WTC11 (cell line): Measurements from ENCODE around the gene ARPC1B. TPM values are rescaled to one million over a fixed set of nuclear protein-coding genes. Genes with fewer than 3 reads are reported as not detected.
"Not testable (repeated sequence)": the region's sequence is repeated elsewhere in the genome, so short reads cannot be mapped to it uniquely, and the experiment has no call there.

Experiments
- ATAC-seq: fragments of 200-7000 bp; cut with Tn5 transposase; 2 replicates; pipeline ENCODE4 v1.10.0; 2021; ENCODE audit warnings: mild to moderate bottlenecking, moderate library complexity
- CTCF ChIA-PET: fragments of 300-600 bp; sonication (Branson Sonifier 250); formaldehyde crosslinking; loops from one replicate; lab custom pipeline; 2021; ENCODE audit warnings: antibody characterized with exemption; lab: Charles Lee
- POLR2A ChIA-PET: fragments of 350-600 bp; sonication (Branson Sonifier 250); formaldehyde crosslinking; loops from one replicate; lab custom pipeline; 2021; ENCODE audit warnings: antibody characterized with exemption; lab: Charles Lee
- DNase-seq: peaks from one replicate; pipeline ENCODE4 v3.0.0; 2021; ENCODE audit warnings: low spot score
- H3K27ac Mint-ChIP-seq: 2 replicates; pipeline ENCODE4 v1.8.0; 2021; ENCODE audit warnings: mixed read lengths
- H3K27me3 Mint-ChIP-seq: 2 replicates; pipeline ENCODE4 v1.8.0; 2021; ENCODE audit warnings: low read depth, mild to moderate bottlenecking, moderate library complexity, mixed read lengths
- H3K36me3 Mint-ChIP-seq: 2 replicates; pipeline ENCODE4 v1.8.0; 2021; ENCODE audit warnings: mixed read lengths
- H3K4me1 Mint-ChIP-seq: 2 replicates; pipeline ENCODE4 v1.8.0; 2022; ENCODE audit warnings: mixed read lengths
- H3K4me3 Mint-ChIP-seq: 2 replicates; pipeline ENCODE4 v1.8.0; 2021; ENCODE audit warnings: mild to moderate bottlenecking, moderate library complexity, mixed read lengths
- H3K9me3 Mint-ChIP-seq: 2 replicates; pipeline ENCODE4 v1.8.0; 2021; ENCODE audit warnings: mixed read lengths
- ATF1 ChIP-seq: sonication (generic); formaldehyde crosslinking; IDR thresholded peaks from 2 replicates; pipeline ENCODE4 v1.8.1; 2023; ENCODE audit warnings: mild to moderate bottlenecking, moderate library complexity, missing genetic modification reagents
- ATF2 ChIP-seq: sonication (generic); formaldehyde crosslinking; IDR thresholded peaks from 2 replicates; pipeline ENCODE4 v1.8.1; 2022; ENCODE audit warnings: low read depth, missing genetic modification reagents, borderline replicate concordance
- FOXJ3 ChIP-seq: sonication (generic); formaldehyde crosslinking; IDR thresholded peaks from 2 replicates; pipeline ENCODE4 v1.9.0; 2021; ENCODE audit warnings: missing genetic modification reagents, mild to moderate bottlenecking, borderline replicate concordance
- IRF2 ChIP-seq: sonication (generic); formaldehyde crosslinking; IDR thresholded peaks from 2 replicates; pipeline ENCODE4 v1.8.0; 2022; ENCODE audit warnings: low read depth, missing genetic modification reagents, borderline replicate concordance
- JAZF1 ChIP-seq: fragments of 250-450 bp; sonication (Bioruptor Pico); IDR thresholded peaks from 2 replicates; pipeline ENCODE4 v1.9.0; 2021; ENCODE audit warnings: moderate library complexity, mild to moderate bottlenecking, inconsistent platforms
- MYBL2 ChIP-seq: sonication (generic); formaldehyde crosslinking; IDR thresholded peaks from 2 replicates; pipeline ENCODE4 v1.8.1; 2023; ENCODE audit warnings: mild to moderate bottlenecking, moderate library complexity, missing genetic modification reagents
- NFATC4 ChIP-seq: fragments of 250-450 bp; sonication (Bioruptor Pico); IDR thresholded peaks from 2 replicates; pipeline ENCODE4 v1.9.0; 2021; ENCODE audit warnings: mild to moderate bottlenecking
- NFE2L1 ChIP-seq: sonication (generic); formaldehyde crosslinking; IDR thresholded peaks from 2 replicates; pipeline ENCODE4 v1.8.1; 2023; ENCODE audit warnings: missing genetic modification reagents
- NR1H2 ChIP-seq: sonication (generic); formaldehyde crosslinking; IDR thresholded peaks from 2 replicates; pipeline ENCODE4 v1.9.0; 2021; ENCODE audit warnings: mild to moderate bottlenecking, moderate library complexity, missing genetic modification reagents
- SMAD3 ChIP-seq: sonication (generic); formaldehyde crosslinking; IDR thresholded peaks from 2 replicates; pipeline ENCODE4 v1.8.0; 2022; ENCODE audit warnings: missing genetic modification reagents, mild to moderate bottlenecking, borderline replicate concordance
- SMAD4 ChIP-seq: sonication (generic); formaldehyde crosslinking; IDR thresholded peaks from 2 replicates; pipeline ENCODE4 v1.8.0; 2022; ENCODE audit warnings: mild to moderate bottlenecking, missing genetic modification reagents
- TEAD4 ChIP-seq: sonication (generic); formaldehyde crosslinking; IDR thresholded peaks from 2 replicates; pipeline ENCODE4 v1.8.0; 2022; ENCODE audit warnings: mild to moderate bottlenecking, missing genetic modification reagents
- ZNF263 ChIP-seq: sonication (generic); formaldehyde crosslinking; IDR thresholded peaks from 2 replicates; pipeline ENCODE4 v1.8.1; 2022; ENCODE audit warnings: low read depth, mild to moderate bottlenecking, moderate library complexity, missing genetic modification reagents
- ZNF416 ChIP-seq: fragments of 250-450 bp; sonication (Bioruptor Pico); IDR thresholded peaks from 2 replicates; pipeline ENCODE4 v1.9.0; 2021; ENCODE audit warnings: mild to moderate bottlenecking, inconsistent platforms
- ZNF532 ChIP-seq: fragments of 250-450 bp; sonication (Bioruptor Pico); IDR thresholded peaks from 2 replicates; pipeline ENCODE4 v1.9.0; 2021; ENCODE audit warnings: mild to moderate bottlenecking, borderline replicate concordance
- total RNA-seq: library from RNA; stranded (reverse); gene quantifications from 3 replicates; pipeline ENCODE4 v1.2.3, GENCODE V29; 2021
- TF ChIP-seq, protein P1 (sequence below): sonication (generic); formaldehyde crosslinking; IDR thresholded peaks from 2 replicates; pipeline ENCODE4 v1.8.1; 2023; ENCODE audit warnings: mild to moderate bottlenecking, missing genetic modification reagents
- TF ChIP-seq, protein P2 (sequence below): sonication (generic); formaldehyde crosslinking; IDR thresholded peaks from 2 replicates; pipeline ENCODE4 v1.8.1; 2022; ENCODE audit warnings: low read depth, mild to moderate bottlenecking, moderate library complexity, missing genetic modification reagents, borderline replicate concordance
- TF ChIP-seq, protein P3 (sequence below): sonication (generic); formaldehyde crosslinking; IDR thresholded peaks from 2 replicates; pipeline ENCODE4 v1.8.0; 2022; ENCODE audit warnings: mild to moderate bottlenecking, missing genetic modification reagents
- TF ChIP-seq, protein P4 (sequence below): sonication (generic); formaldehyde crosslinking; conservative IDR thresholded peaks from 2 replicates; pipeline ENCODE4 v1.8.1; 2023; ENCODE audit warnings: mild to moderate bottlenecking, low read depth, missing genetic modification reagents, moderate library complexity

The ARPC1B gene
- total RNA-seq, 1 experiment from 2014 or later, result 66.2 TPM

- TF ChIP-seq ZNF532 (no peak), ZNF416 (CRISPR knock-in tag) (no peak), TEAD4 (CRISPR knock-in tag) (no peak), SMAD4 (CRISPR knock-in tag) (no peak), NFE2L1 (CRISPR knock-in tag) (no peak)
- TF ChIP-seq, protein P1, sequence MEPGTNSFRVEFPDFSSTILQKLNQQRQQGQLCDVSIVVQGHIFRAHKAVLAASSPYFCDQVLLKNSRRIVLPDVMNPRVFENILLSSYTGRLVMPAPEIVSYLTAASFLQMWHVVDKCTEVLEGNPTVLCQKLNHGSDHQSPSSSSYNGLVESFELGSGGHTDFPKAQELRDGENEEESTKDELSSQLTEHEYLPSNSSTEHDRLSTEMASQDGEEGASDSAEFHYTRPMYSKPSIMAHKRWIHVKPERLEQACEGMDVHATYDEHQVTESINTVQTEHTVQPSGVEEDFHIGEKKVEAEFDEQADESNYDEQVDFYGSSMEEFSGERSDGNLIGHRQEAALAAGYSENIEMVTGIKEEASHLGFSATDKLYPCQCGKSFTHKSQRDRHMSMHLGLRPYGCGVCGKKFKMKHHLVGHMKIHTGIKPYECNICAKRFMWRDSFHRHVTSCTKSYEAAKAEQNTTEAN (CRISPR knock-in tag), result no peak
- TF ChIP-seq, protein P2, sequence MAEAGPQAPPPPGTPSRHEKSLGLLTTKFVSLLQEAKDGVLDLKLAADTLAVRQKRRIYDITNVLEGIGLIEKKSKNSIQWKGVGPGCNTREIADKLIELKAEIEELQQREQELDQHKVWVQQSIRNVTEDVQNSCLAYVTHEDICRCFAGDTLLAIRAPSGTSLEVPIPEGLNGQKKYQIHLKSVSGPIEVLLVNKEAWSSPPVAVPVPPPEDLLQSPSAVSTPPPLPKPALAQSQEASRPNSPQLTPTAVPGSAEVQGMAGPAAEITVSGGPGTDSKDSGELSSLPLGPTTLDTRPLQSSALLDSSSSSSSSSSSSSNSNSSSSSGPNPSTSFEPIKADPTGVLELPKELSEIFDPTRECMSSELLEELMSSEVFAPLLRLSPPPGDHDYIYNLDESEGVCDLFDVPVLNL (CRISPR knock-in tag), result no peak
Measured at GRCh38 chr7:99429756-99430155, 55.2 kb downstream of the ARPC1B start (continued).

DNA sequence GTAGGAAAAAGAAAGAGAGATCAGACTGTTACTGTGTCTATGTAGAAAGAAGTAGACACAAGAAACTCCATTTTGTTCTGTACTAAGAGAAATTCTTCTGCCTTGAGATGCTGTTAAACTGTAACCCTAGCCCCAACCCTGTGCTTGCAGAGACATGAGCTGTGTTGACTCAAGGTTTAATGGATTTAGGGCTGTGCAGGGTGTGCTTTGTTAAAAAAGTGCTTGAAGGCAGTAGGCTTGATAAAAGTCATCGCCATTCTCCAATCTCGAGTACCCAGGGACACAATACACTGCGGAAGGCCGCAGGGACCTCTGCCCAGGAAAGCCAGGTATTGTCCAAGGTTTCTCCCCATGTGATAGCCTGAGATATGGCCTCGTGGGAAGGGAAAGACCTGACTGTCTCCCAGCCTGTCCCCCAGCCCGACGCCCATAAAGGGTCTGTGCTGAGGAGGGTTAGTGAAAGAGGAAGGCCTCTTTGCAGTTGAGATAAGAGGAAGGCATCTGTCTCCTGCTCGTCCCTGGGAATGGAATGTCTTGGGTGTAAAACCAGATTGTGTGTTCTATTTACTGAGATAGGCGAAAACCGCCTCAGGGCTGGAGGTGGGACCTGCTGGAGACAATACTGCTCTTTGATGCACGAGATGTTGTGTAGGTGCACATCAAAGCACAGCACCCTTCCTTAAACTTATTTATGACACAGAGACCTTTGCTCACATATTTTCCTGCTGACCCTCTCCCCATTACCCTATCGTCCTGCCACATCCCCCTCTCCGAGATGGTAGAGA lies 57.4 kb downstream of the ARPC1B start:
- H3K36me3 Mint-ChIP-seq, result peaks cover 56% of the 10 kb centered on the region
- H3K9me3 Mint-ChIP-seq, H3K4me1 Mint-ChIP-seq, CTCF ChIA-PET, H3K27me3 Mint-ChIP-seq, H3K4me3 Mint-ChIP-seq, POLR2A ChIA-PET, H3K27ac Mint-ChIP-seq, ATAC-seq, DNase-seq: not testable (repeated sequence)

DNA sequence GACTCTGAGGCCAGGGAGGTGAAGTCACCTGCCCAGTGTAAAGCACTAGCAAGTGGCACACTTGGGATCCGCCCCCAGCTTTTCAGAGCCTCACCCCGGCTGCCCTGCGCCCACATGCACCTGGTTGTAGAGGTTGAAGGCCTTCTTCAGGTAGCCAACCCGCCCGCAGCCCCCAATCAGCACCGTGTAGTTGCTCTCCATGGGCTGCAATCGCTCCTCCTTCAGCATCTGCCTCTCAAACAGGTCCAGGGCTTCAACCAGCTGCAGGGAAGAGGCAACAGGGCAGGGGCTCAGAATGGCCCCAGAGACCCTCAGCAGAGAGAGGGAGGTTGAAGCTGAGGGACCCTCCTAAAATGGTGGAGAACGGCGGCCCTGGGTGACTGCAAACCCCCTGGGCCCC lies 58.6 kb downstream of the ARPC1B start:
- H3K36me3 Mint-ChIP-seq, result peaks cover 51% of the 10 kb centered on the region
- DNase-seq (no peak), ATAC-seq (no peak)
- no peaks in the 10 kb centered on the region for H3K9me3 Mint-ChIP-seq
- ChIA-PET POLR2A (no interaction called here), CTCF (no interaction called here)
- no peaks in the 10 kb centered on the region for H3K27me3 Mint-ChIP-seq
- no peak overlapping the region for H3K27ac Mint-ChIP-seq
- H3K4me1 Mint-ChIP-seq, result no peaks in the 10 kb centered on the region
- H3K4me3 Mint-ChIP-seq, result no peak overlapping the region
- TF ChIP-seq NFATC4, result no peak
- TF ChIP-seq SMAD3 (CRISPR knock-in tag), result no peak
- no peak for TF ChIP-seq NR1H2 (CRISPR knock-in tag)
- TF ChIP-seq ATF2, result no peak
- TF ChIP-seq, protein P3, sequence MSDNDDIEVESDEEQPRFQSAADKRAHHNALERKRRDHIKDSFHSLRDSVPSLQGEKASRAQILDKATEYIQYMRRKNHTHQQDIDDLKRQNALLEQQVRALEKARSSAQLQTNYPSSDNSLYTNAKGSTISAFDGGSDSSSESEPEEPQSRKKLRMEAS (CRISPR knock-in tag), result no peak
- no peak for TF ChIP-seq ATF1 (CRISPR knock-in tag)
- TF ChIP-seq FOXJ3 (CRISPR knock-in tag), result no peak
- TF ChIP-seq MYBL2, result no peak
- no peak for TF ChIP-seq JAZF1 (CRISPR knock-in tag)
- no peak for TF ChIP-seq ZNF263 (CRISPR knock-in tag)
- TF ChIP-seq, protein P4, sequence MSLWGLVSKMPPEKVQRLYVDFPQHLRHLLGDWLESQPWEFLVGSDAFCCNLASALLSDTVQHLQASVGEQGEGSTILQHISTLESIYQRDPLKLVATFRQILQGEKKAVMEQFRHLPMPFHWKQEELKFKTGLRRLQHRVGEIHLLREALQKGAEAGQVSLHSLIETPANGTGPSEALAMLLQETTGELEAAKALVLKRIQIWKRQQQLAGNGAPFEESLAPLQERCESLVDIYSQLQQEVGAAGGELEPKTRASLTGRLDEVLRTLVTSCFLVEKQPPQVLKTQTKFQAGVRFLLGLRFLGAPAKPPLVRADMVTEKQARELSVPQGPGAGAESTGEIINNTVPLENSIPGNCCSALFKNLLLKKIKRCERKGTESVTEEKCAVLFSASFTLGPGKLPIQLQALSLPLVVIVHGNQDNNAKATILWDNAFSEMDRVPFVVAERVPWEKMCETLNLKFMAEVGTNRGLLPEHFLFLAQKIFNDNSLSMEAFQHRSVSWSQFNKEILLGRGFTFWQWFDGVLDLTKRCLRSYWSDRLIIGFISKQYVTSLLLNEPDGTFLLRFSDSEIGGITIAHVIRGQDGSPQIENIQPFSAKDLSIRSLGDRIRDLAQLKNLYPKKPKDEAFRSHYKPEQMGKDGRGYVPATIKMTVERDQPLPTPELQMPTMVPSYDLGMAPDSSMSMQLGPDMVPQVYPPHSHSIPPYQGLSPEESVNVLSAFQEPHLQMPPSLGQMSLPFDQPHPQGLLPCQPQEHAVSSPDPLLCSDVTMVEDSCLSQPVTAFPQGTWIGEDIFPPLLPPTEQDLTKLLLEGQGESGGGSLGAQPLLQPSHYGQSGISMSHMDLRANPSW (CRISPR knock-in tag), result no peak
- TF ChIP-seq IRF2 (CRISPR knock-in tag), result no peak
